IPS-18c (cell line): ENCODE measurements around the gene INTS3.
"Not testable (repeated sequence)": the region's sequence is repeated elsewhere in the genome, so short reads cannot be mapped to it uniquely, and the experiment has no call there.

Experiments used
- H3K4me3 ChIP-seq: 2 replicates; pipeline ENCODE4 v1.7.0; 2013; ENCODE audit warnings: low read depth, mild to moderate bottlenecking, low read length, moderate library complexity; ENCODE audit not compliant: insufficient read depth
- H3K9me3 ChIP-seq: one replicate; pipeline ENCODE4 v1.6.1; 2013; ENCODE audit warnings: mild to moderate bottlenecking, low read length, moderate library complexity; ENCODE audit not compliant: control insufficient read depth, insufficient read depth

INTS3 gene

DNA sequence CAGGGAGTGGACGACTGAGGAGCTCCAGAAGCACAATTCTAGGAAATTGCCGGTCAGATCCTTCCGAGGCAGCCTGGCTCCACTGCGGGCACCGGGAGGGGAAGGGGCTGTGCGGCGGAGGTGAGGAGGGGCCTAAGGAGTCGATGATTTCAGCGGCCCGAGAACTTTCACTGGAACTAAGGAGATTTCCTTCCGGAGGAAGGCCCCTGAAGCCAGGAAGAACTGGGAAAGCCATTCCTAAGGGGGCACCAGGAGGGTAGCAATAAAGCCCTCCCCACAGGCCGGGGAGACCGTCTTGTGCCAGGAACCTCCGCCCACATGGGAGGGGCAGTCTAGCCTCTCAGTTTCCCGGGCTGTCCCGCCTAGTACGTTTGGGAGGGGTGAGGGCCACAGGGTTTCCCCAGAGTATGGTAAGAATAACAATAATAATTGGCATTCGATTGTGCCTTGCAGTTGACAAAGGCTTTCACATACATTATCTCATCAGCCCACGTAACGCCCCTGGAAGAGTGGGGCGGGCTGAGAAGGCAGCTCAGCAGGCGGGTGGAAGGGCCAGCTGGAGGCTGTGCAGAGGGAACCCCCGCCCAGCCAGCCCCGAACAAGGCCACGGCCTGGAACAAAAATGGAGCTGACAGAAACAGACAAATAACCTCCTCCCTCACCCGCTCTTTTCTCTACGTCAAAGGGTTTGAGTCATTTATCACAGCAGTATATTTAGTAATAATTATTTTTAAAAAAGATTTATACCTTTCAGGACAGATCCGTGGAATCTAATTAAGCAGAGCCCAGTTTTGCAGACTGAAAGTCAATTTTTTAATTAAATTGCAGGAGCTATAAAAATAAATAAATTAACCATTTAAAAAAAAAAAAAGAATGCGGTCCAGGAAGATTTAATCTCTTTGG is 29.6 kb upstream of the INTS3 start:
- H3K4me3 ChIP-seq = peak overlapping the region; percentile 34
- H3K9me3 ChIP-seq = no peaks in the 10 kb centered on the region

DNA sequence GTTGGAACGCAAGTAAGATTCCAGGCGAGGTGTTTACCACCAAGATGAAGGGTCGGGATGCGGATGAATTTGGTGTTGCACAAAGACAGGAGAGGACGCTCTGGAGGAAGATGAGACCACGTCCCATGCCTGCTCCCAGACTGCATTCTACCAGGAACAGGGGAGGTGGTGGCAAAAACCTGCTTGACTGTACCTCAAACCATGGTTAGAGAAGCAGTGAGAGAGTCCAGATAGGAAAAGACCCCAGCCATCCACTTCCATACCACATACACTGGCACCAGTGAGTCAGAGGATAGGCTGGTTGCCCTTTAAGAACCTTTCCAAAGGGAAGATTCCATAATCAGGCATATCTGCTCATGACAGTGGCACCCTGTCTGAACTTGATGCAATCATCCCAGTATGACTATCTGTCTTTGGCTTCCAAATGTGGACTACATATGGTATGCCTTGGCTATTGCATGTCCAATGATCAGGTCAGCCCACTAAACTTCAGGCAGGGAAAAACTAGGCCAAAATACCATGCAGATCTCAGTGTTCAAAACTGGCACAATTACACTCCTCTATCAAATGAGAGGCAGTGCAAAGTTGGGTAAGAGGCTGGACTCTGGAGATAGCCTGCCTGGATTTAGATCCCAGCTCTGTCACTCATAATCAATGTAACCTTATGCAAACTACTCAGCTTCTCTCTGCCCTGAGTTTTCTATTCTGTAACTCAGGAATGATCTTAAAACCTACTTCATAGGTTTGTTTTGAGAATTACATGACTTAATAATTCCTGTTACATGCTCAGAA is 28.7 kb upstream of the INTS3 start:
- no peaks in the 10 kb centered on the region for H3K9me3 ChIP-seq

DNA sequence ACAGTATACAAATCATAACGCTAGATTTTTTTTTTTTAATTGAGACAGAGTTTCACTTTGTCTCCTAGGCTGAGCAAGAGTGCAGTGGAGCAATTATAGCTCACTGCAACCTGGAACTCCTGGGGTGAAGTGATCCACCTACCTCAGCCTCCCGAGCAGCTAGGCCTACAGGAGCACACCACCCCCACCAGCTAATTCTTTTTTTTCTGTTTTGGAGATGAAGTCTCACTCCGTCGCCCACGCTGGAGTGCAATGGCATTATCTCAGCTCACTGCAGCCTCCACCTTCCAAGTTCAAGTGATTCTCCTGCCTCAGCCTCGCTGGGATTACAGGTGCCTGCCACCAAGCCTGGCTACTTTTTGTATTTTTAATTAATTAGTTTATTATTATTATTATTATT is 28.1 kb upstream of the INTS3 start:
- no peak overlapping the region for H3K4me3 ChIP-seq

More for the DNA sequence above, 28.7 kb upstream of the INTS3 start:
- no peak overlapping the region; the same call in 1 of the 2 replicates for H3K4me3 ChIP-seq

DNA sequence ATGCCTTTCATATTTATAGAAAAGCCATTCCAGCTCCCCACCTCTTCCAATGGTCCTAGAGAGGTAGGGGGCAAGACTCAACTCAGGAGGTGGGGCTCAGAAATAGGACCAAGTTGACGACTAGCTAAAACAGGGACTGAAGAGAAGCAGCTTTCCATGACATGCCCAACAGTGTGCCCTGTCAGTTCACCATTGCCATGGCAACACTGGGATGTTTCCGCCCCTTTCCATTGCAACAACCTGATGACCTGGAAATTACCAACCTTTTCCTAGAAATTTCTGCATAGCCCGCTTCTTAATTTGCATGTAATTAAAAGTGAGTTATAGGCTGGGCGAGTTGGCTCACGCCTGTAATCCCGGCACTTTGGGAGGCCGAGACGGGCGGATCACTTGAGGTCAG is 22.4 kb upstream of the INTS3 start:
- H3K9me3 ChIP-seq = no peaks in the 10 kb centered on the region
- H3K4me3 ChIP-seq = no peak overlapping the region

More for the DNA sequence above, 28.1 kb upstream of the INTS3 start:
- H3K9me3 ChIP-seq = no peaks in the 10 kb centered on the region

DNA sequence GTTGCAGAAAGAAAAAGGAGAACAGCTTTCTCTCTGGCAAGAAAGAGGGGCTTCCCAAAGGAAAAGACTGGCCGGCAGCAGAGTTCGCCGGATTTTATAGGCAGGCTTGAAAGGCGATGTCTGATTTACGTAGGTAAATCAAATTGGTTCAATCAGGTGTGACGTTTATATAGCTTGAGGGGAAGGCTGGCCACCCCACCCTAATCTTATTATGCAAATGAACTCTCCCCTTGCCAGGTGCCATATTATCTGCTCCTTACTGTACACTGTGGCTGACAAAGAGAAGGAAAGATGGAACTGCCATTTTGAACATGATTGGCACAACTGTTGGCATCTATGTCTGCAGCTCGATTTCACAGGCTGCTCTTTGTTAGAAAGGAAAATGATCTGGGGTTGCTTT is 16.8 kb upstream of the INTS3 start:
- no peaks in the 10 kb centered on the region for H3K9me3 ChIP-seq
- no peak overlapping the region for H3K4me3 ChIP-seq

DNA sequence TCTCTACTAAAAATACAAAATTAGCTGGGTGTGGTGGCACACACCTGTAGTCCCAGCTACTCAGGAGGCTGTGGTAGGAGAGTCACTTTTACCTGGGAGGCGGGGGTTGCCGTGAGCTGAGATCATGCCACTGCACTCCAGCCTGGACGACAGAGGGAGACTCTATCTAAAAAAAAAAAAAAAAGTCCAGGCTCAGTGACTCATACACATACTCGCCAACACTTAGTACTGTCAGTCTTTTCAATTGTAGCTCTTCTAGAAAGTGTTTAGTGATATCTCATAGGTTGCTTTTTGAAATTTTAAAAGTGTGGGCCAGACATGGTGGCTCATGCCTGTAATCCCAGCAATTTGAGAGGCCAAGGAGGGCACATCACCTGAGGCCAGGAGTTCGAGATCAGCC is 11.6 kb upstream of the INTS3 start:
- H3K9me3 ChIP-seq, H3K4me3 ChIP-seq: not testable (repeated sequence)

DNA sequence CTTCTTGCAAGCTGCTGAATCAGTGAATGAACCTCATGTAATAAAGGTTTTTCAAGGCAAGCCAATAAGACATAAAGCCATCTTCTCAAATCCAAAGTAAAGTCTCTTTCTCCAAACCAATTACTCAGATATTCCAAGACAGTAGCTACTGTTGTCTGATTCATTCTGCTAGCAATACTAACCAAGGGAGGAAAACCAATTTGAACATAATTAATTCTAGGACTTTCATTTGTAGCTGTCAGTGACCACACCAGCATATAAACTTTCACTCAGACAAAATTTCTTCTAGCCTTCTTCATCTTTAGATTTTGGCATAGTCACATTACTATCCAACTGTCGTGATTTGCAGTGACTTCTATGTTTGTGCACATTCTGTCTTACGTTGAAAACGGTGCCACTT is 10.5 kb upstream of the INTS3 start:
- no peak overlapping the region for H3K4me3 ChIP-seq
- no peaks in the 10 kb centered on the region for H3K9me3 ChIP-seq

DNA sequence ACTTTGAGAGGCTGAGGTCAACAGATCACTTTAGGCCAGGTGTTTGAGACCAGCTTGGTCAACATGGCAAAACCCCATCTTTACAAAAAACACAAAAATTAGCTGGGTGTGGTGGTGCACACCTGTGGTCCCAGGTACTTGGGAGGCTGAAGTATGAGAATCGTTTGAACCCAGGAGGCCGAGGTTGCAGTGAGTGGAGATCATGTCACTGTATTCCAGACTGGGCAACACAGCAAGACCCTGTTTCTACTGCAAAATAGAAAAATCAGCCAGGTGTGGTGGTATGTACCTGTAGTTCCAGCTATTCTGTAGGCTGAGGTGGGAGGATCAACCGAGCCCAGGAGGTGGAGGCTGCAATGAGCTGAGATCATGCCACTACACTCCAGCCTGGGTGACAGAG is 4.2 kb upstream of the INTS3 start:
- Histone ChIP-seq H3K9me3 (no peaks in the 10 kb centered on the region), H3K4me3 (no peak overlapping the region)

DNA sequence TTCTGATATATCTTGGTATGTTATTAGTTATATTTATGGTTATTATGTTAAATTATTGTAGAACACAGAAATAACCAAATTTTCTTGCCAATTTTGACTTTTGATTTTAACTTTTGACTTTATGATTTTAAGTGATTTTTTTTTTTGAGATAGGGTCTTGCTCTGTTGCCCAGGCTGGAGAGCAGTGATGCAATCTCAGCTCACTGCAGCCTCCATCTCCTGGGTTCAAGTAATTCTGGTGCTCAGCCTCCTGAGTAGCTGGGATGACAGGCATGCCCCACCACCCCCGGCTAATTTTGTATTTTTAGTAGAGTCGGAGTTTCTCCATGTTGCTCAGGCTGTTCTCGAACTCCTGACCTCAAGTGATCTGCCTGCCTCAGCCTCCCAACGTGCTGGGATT is 3.2 kb upstream of the INTS3 start:
- not testable (repeated sequence) for H3K4me3 ChIP-seq, H3K9me3 ChIP-seq

DNA sequence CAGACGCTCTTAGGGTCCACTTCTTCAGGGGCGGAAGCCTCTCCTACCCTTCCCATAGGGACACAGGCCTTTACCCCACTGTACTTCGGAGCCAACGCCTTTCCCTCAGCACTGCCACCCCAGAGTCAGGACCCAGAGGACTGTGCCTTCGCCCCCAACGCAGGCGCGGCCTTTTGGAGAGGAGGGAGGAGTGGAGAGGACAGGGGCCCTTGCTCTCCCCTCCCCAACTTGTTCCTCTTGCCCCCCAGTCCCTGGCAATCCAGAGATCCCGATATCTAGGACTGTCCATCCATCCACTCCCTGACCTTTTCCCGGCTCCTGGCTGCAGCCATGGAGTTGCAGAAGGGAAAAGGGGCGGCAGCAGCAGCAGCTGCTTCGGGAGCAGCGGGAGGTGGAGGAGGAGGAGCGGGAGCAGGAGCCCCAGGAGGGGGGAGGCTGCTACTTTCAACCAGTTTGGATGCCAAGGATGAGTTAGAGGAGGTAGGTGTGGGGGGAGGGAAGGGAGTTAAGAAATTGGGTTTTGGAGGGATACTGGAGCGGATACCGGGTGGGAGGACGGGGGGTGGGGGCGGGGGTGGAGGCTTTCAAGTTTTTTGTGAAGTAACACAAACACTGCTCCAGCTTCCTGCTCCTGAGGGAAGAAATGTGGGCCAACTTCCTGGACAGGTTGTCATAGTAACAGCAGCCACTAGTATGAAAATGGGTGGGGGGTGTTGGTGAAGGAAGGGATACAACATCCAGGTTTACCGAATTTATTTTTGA is 636 bp downstream of the INTS3 start:
- H3K9me3 ChIP-seq = no peaks in the 10 kb centered on the region
- H3K4me3 ChIP-seq = peak overlapping the region; percentile 95

DNA sequence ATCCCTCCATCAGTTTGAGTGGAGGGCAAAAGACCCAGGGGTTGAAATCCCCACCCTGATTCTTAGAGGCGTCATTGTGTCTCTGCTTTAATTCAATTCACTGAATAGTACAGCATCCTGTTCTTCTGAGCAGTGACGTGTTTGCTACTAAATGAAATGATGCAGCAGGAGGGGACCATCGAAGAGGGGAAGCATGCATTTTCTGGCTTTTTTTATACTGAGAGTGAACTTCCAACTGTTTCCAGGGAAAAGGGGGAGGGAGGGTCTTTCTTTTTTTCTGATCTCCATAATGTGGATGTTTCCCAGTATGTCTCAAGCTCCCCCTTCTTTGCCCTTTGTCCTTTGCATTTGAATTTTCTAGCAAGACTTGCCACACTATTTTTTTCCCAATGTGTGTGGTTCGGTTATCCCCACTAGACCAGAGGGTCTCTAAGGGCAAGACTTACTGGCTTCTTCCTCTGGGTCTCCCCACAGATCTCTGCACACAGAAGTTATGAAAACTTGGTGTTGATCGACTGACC is 2.7 kb downstream of the INTS3 start:
- H3K9me3 ChIP-seq = no peaks in the 10 kb centered on the region
- H3K4me3 ChIP-seq = no peak overlapping the region

DNA sequence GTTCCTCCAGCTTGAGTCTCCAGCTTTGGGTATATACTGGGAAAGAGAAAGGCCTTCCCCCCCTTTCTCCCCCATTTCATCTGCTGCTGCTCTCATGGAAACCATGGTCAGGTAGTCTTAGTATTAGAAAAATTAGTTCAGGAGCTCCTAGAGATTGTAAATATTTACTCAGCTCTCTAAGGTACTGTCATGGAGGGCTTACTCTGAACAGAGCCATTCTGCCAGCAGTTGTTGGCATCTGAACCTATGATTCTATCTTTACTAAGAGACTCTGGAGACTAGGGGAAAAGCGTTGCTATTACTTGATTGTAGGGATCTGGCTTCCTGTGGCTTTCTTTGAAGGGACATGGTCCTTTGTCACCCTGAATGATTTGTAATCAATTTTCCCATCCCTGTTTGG is 6.1 kb downstream of the INTS3 start:
- H3K9me3 ChIP-seq = no peaks in the 10 kb centered on the region
- no peak overlapping the region for H3K4me3 ChIP-seq

DNA sequence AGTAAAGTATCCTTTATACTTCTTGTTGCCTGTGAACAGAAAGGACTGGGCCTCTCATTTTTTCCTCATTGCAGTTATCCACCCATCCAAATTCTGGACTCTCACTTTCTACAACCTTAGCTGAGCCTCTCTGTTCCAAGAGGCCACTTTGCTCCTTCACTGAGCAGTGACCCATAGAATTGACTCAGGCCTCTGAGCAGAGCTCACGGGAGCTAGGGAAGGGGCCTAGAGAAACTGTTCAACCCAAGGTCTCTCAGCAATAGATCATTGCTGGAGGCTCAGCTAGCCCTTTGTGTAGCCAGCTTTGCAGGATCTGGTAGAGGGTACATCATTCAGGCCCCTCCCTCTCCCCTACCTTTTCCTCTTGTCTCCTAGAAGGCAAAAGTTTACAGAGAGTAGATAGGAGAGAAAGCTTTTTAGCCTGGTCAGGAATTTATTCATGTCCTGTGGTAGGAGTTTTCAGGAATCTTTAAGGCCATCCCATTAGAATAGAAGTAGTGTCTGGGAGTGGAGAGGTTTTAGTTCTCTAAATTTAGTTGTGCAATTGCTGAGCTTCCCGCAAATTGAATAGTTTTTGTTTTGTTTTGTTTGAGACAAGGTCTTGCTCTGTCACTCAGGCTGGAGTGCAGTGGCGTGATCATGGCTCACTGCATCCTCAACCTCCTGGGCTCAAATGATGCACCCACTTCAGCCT is 6.7 kb downstream of the INTS3 start:
- H3K9me3 ChIP-seq = no peaks in the 10 kb centered on the region
- H3K4me3 ChIP-seq = no peak overlapping the region

DNA sequence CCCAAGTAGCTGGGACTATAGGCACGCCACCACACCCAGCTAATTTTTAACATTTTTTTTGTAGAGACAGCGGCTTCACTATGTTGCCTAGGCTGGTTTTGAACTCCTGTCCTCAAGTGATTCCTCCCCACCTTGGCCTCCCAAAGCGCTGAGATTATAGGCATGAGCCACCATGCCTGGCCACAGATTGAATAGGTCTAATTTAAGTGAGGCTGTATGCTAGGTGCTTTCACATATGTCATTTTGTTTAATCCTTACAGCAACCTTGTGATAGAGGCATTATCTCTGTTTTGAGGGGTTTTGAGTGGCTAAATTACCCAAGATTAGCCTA is 7.2 kb downstream of the INTS3 start:
- H3K9me3 ChIP-seq = no peaks in the 10 kb centered on the region
- H3K4me3 ChIP-seq = no peak overlapping the region

DNA sequence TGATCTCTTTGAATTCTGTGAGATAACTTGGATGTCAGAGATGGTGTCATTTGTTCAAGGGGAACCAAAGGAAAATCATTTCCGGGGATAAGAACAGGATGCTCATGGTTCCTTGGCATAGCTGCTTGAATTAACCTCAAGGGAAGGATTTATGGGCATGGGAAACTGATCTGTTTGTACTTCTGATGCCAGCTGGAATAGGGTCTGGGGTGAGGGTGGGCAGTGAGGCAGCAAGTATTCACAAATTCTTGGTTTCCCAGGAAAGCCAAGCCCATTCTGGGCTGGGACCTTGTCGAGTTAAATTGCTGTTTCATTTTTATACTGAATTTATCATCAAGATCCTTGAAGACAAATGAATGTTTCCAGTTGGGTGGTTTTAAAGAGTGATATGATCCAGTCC is 14.1 kb downstream of the INTS3 start:
- Histone ChIP-seq H3K4me3 (no peak overlapping the region), H3K9me3 (no peaks in the 10 kb centered on the region)

DNA sequence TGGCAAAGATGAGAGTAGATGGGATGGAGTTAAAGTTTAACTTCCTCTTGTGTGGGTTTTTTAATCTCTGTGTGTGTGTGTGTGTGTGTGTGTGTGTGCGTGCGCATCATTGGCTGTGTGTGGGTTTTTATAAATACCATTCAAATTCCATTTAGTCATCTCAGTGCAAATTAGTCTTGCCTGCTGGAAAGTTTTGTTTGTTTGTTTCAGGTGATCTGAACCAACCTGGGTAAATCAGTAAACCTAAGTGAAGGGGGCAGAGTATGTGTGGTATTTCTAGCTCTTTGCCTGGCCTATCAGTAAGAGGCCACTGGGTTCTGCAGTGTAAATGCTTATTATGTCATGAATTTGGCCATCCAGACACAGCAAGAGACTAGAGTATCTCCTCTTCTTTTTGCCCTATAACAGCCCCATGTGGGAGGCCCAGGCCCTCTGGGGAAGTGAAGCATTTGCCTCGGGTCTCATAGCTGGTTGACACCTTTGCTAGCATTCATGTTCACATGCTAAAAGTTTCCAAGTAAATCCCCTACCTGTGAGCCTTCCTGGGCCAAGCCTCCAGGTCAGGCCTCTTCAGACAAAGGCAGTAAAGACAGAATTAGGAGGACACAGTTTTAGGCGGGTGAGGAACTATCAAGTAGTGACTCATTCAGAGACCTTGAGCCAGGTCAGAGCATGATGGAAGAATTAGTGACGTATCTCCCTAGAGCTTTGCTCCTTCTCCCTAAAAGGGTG is 14.7 kb downstream of the INTS3 start:
- H3K9me3 ChIP-seq = no peaks in the 10 kb centered on the region
- no peak overlapping the region for H3K4me3 ChIP-seq
